PC-3 (cell line): ENCODE data around the gene ADCY9. TPM values are rescaled to one million over a fixed set of nuclear protein-coding genes. Genes with fewer than 3 reads are reported as not detected.

Source experiments
- ATAC-seq: fragments of 200-7000 bp; cut with Tn5 transposase; 2 replicates; pipeline ENCODE4 v1.9.1; 2020; ENCODE audit warnings: mild to moderate bottlenecking, moderate library complexity
- BruUV-seq: library from RNA; stranded (reverse); fragments of 400-500 nt; replicated peaks from 2 replicates; lab custom pipeline; 2021; lab: Mats Ljungman, UMichigan
- CTCF ChIA-PET: fragments of 300-600 bp; sonication (Branson Sonifier 250); formaldehyde crosslinking; loops from one replicate; lab custom pipeline; 2022; ENCODE audit warnings: antibody characterized with exemption; lab: Charles Lee
- POLR2A ChIA-PET: fragments of 300-600 bp; sonication (Branson Sonifier 250); formaldehyde crosslinking; loops from one replicate; lab custom pipeline; 2022; ENCODE audit warnings: antibody characterized with exemption; ENCODE audit not compliant: unreplicated experiment; lab: Charles Lee
- DNase-seq: peaks from one replicate; pipeline ENCODE4 v3.0.0-alpha.2; 2015
- H2AFZ ChIP-seq: fragments of 300-600 bp; sonication (generic); 2 replicates; pipeline ENCODE4 v1.6.0; 2016; ENCODE audit warnings: antibody characterized with exemption, low read length
- H3F3A ChIP-seq: fragments of 300-600 bp; sonication (generic); one replicate; pipeline ENCODE4 v1.6.0; 2017; ENCODE audit warnings: antibody characterized with exemption, low read length, control low read depth, mild to moderate bottlenecking; ENCODE audit not compliant: unreplicated experiment
- H3K27ac ChIP-seq: fragments of 300-600 bp; sonication (generic); 2 replicates; pipeline ENCODE4 v1.5.1; 2016; ENCODE audit warnings: mild to moderate bottlenecking, low read length
- H3K27me3 ChIP-seq: fragments of 300-600 bp; sonication (generic); 2 replicates; pipeline ENCODE4 v1.6.1; 2016; ENCODE audit warnings: low read length, mixed read lengths
- H3K36me3 ChIP-seq: fragments of 300-600 bp; sonication (generic); 2 replicates; pipeline ENCODE4 v1.6.1; 2016; ENCODE audit warnings: low read depth, mixed run types, low read length, mixed read lengths
- H3K4me1 ChIP-seq: fragments of 300-600 bp; sonication (generic); 2 replicates; pipeline ENCODE4 v1.5.1; 2016; ENCODE audit warnings: low read length; ENCODE audit not compliant: insufficient read depth
- H3K4me2 ChIP-seq: fragments of 300-600 bp; sonication (generic); 2 replicates; pipeline ENCODE4 v1.6.0; 2016; ENCODE audit warnings: low read length
- H3K4me3 ChIP-seq: fragments of 300-600 bp; sonication (generic); 2 replicates; pipeline ENCODE4 v1.5.1; 2016; ENCODE audit warnings: mild to moderate bottlenecking, low read length, mixed read lengths
- H3K79me2 ChIP-seq: fragments of 300-600 bp; sonication (generic); 2 replicates; pipeline ENCODE4 v1.6.1; 2017; ENCODE audit warnings: low read length, mixed read lengths
- H3K9ac ChIP-seq: fragments of 300-600 bp; sonication (generic); 2 replicates; pipeline ENCODE4 v1.6.0; 2016; ENCODE audit warnings: mild to moderate bottlenecking, low read length
- H3K9me2 ChIP-seq: fragments of 300-600 bp; sonication (generic); replicated peaks from 2 replicates; pipeline ENCODE4 v1.6.1; 2016; ENCODE audit warnings: mixed run types, low read length, mixed read lengths
- H3K9me3 ChIP-seq: fragments of 300-600 bp; sonication (generic); 2 replicates; pipeline ENCODE4 v1.6.1; 2016; ENCODE audit warnings: low read length, mixed read lengths
- H4K20me1 ChIP-seq: fragments of 300-600 bp; sonication (generic); 2 replicates; pipeline ENCODE4 v1.6.1; 2016; ENCODE audit warnings: low read length, mixed read lengths
- CTCF ChIP-seq: fragments of 300-600 bp; sonication (generic); conservative IDR thresholded peaks from 2 replicates; pipeline ENCODE4 v1.5.1; 2017; ENCODE audit warnings: antibody characterized with exemption, low read depth, mild to moderate bottlenecking, low read length
- EZH2 ChIP-seq: fragments of 300-600 bp; sonication (generic); IDR thresholded peaks from one replicate; pipeline ENCODE4 v1.6.1; 2017; ENCODE audit warnings: antibody characterized with exemption, mild to moderate bottlenecking, low read length; ENCODE audit not compliant: unreplicated experiment
- EZH2phosphoT487 ChIP-seq: fragments of 300-600 bp; sonication (generic); IDR thresholded peaks from 2 replicates; pipeline ENCODE4 v1.6.1; 2018; ENCODE audit warnings: mild to moderate bottlenecking, antibody characterized with exemption, low read length, borderline replicate concordance
- intact Hi-C: fragments of 100-400 bp; cut with micrococcal nuclease; formaldehyde crosslinking; loops from 2 replicates; pipeline ENCODE4 v1.9.0; 2023
- total RNA-seq: library from RNA; depleted of rRNA; stranded (reverse); fragments of >200 nt; gene quantifications from 2 replicates; pipeline ENCODE4 v1.2.3, GENCODE V29; 2014

Gene ADCY9
- total RNA-seq, 1 experiment from 2014 or later = 6.2 TPM

- ATAC-seq (no peak), DNase-seq (no peak)
- Histone ChIP-seq H3K27ac (no peak overlapping the region), H3K4me3 (no peak overlapping the region), H3K4me1 (peaks cover 18% of the 10 kb centered on the region), H3K9me3 (no peaks in the 10 kb centered on the region), H2AFZ (no peak overlapping the region), H3K79me2 (no peaks in the 10 kb centered on the region), H4K20me1 (no peaks in the 10 kb centered on the region), H3F3A (no peaks in the 10 kb centered on the region), H3K9ac (no peak overlapping the region), H3K36me3 (no peaks in the 10 kb centered on the region), H3K27me3 (no peaks in the 10 kb centered on the region), H3K9me2 (no peaks in the 10 kb centered on the region), H3K4me2 (no peak overlapping the region)
- no TSS peak for BruUV-seq
- ChIA-PET POLR2A (no interaction called here), CTCF (no interaction called here)
- intact Hi-C loops = no loop called here
- TF ChIP-seq EZH2phosphoT487 = no peak
- TF ChIP-seq EZH2 = no peak
- no peak for TF ChIP-seq CTCF
Observed at GRCh38 chr16:4051591-4051990, 64.7 kb downstream of the ADCY9 start.

GRCh38 chr16:4049031-4049430, 67.2 kb downstream of the ADCY9 start:
- ATAC-seq (no peak), DNase-seq (no peak)
- Histone ChIP-seq H3K27me3 (no peaks in the 10 kb centered on the region), H3K36me3 (no peaks in the 10 kb centered on the region), H3K9me2 (no peaks in the 10 kb centered on the region), H3K9me3 (no peaks in the 10 kb centered on the region), H4K20me1 (no peaks in the 10 kb centered on the region), H3K27ac (no peak overlapping the region), H2AFZ (no peak overlapping the region), H3K4me2 (no peak overlapping the region), H3F3A (no peaks in the 10 kb centered on the region), H3K4me3 (no peak overlapping the region), H3K9ac (no peak overlapping the region), H3K79me2 (no peaks in the 10 kb centered on the region), H3K4me1 (peaks cover 15% of the 10 kb centered on the region)
- no TSS peak for BruUV-seq
- intact Hi-C loops = no loop called here
- TF ChIP-seq CTCF = no peak
- TF ChIP-seq EZH2phosphoT487 = no peak
- no peak for TF ChIP-seq EZH2
- CTCF ChIA-PET = no interaction called here
- POLR2A ChIA-PET = no interaction called here

- H3K9me3 ChIP-seq = no peaks in the 10 kb centered on the region
- no TSS peak for BruUV-seq
- H2AFZ ChIP-seq = no peak overlapping the region
- no peaks in the 10 kb centered on the region for H3K9me2 ChIP-seq
- H3F3A ChIP-seq = no peaks in the 10 kb centered on the region
- no peaks in the 10 kb centered on the region for H3K36me3 ChIP-seq
- no peak overlapping the region for H3K4me2 ChIP-seq
- no peak overlapping the region for H3K9ac ChIP-seq
- CTCF ChIA-PET = no interaction called here
- TF ChIP-seq EZH2phosphoT487 (no peak), EZH2 (no peak), CTCF (no peak)
- H3K4me3 ChIP-seq = no peak overlapping the region
- H3K27ac ChIP-seq = no peak overlapping the region
- no peak for ATAC-seq
- no peaks in the 10 kb centered on the region for H3K79me2 ChIP-seq
- H4K20me1 ChIP-seq = no peaks in the 10 kb centered on the region
- peaks cover 12% of the 10 kb centered on the region; the same call in 1 of the 2 replicates for H3K4me1 ChIP-seq
- no peaks in the 10 kb centered on the region for H3K27me3 ChIP-seq
- POLR2A ChIA-PET = no interaction called here
- intact Hi-C loops = no loop called here
- DNase-seq = no peak
Observed at GRCh38 chr16:4048481-4048880, 67.8 kb downstream of the ADCY9 start.
